GM12878 (cell line): ENCODE results near the gene GPR155. TPM values are rescaled to one million over a fixed set of nuclear protein-coding genes. Genes with fewer than 3 reads are reported as not detected.
A peak's percentile ranks its signal among the peaks of the same experiment; 100 is the strongest.
"Not testable (repeated sequence)": the region's sequence is repeated elsewhere in the genome, so short reads cannot be mapped to it uniquely, and the experiment has no call there.

Experiments used
- ATAC-seq: fragments of 200-7000 bp; cut with Tn5 transposase; 3 replicates; pipeline ENCODE4 v1.9.1; 2020; ENCODE audit warnings: mild to moderate bottlenecking, moderate library complexity
- BruUV-seq: library from RNA; stranded (reverse); fragments of 400-500 nt; replicated peaks from 2 replicates; lab custom pipeline; 2021; lab: Mats Ljungman, UMichigan
- CTCF ChIA-PET: fragments of 300-600 bp; sonication (Branson Sonifier 250); formaldehyde crosslinking; extraction: SDS; loops from one replicate; lab custom pipeline; 2021; ENCODE audit warnings: inconsistent platforms; lab: Yijun Ruan, JAX
- POLR2A ChIA-PET: fragments of 350-600 bp; formaldehyde crosslinking; extraction: SDS; loops from one replicate; lab custom pipeline; 2021; ENCODE audit warnings: inconsistent platforms; lab: Charles Lee
- RAD21 ChIA-PET: fragments of 300-600 bp; sonication (Branson Sonifier 250); formaldehyde crosslinking; loops from one replicate; lab custom pipeline; 2023; ENCODE audit warnings: antibody characterized with exemption; ENCODE audit not compliant: unreplicated experiment; lab: Charles Lee
- SMC1A ChIA-PET: fragments of 300-600 bp; sonication (Branson Sonifier 250); formaldehyde crosslinking; loops from one replicate; lab custom pipeline; 2023; ENCODE audit not compliant: unreplicated experiment, uncharacterized antibody; lab: Charles Lee
- DNase-seq: peaks from one replicate; pipeline ENCODE4 v3.0.0-alpha.2; 2011; ENCODE audit warnings: low read depth, low spot score
- FAIRE-seq: peaks from 3 replicates; lab custom pipeline; 2011; peaks lifted over from hg19 to GRCh38; lab: Jason Lieb, UNC
- H2AFZ ChIP-seq: 2 replicates; pipeline ENCODE4 v1.6.0; 2011; ENCODE audit warnings: low read depth, low read length, control low read depth; ENCODE audit not compliant: control insufficient read depth
- H3K27ac ChIP-seq: 2 replicates; pipeline ENCODE4 v1.5.1; 2011; ENCODE audit warnings: control low read depth; ENCODE audit not compliant: control insufficient read depth, insufficient read depth
- H3K27me3 ChIP-seq, 2 experiments: replicated peaks in 1 of 2; 2 replicates each; pipeline versions ENCODE4 v1.6.0 to v1.6.1; 2011; ENCODE audit warnings: low read length in 1 of 2; ENCODE audit not compliant: control insufficient read depth in 2 of 2, insufficient read depth in 2 of 2
- H3K36me3 ChIP-seq, 2 experiments: 2 replicates each; pipeline ENCODE4 v1.5.1; 2011; ENCODE audit warnings: low read length in 1 of 2; ENCODE audit not compliant: control insufficient read depth in 2 of 2, insufficient read depth in 2 of 2
- H3K4me1 ChIP-seq: 2 replicates; pipeline ENCODE4 v1.6.1; 2011; ENCODE audit warnings: mild to moderate bottlenecking, low read length, moderate library complexity, mixed read lengths; ENCODE audit not compliant: control insufficient read depth, insufficient read depth
- H3K4me2 ChIP-seq: 2 replicates; pipeline ENCODE4 v1.6.0; 2011; ENCODE audit warnings: control low read depth; ENCODE audit not compliant: control insufficient read depth, insufficient read depth
- H3K4me3 ChIP-seq: fragments of 200-600 bp; sonication (generic); 2 replicates; pipeline ENCODE4 v1.5.1; 2016
- H3K79me2 ChIP-seq: 2 replicates; pipeline ENCODE4 v1.6.0; 2011; ENCODE audit warnings: low read length; ENCODE audit not compliant: control insufficient read depth, insufficient read depth
- H3K9ac ChIP-seq: 2 replicates; pipeline ENCODE4 v1.8.0; 2011; ENCODE audit warnings: low read length, control low read depth, mixed read lengths; ENCODE audit not compliant: control insufficient read depth, insufficient read depth
- H3K9me3 ChIP-seq: replicated peaks from 3 replicates; pipeline ENCODE4 v1.5.1; 2011; ENCODE audit warnings: mild to moderate bottlenecking, low read length; ENCODE audit not compliant: control insufficient read depth, insufficient read depth
- H4K20me1 ChIP-seq: 2 replicates; pipeline ENCODE4 v1.6.0; 2011; ENCODE audit not compliant: control insufficient read depth, insufficient read depth
- CEBPZ ChIP-seq: fragments of 150-350 bp; IDR thresholded peaks from 2 replicates; pipeline ENCODE4 v1.6.1; 2016; ENCODE audit warnings: low read depth, low read length
- PAX5 ChIP-seq: IDR thresholded peaks from 2 replicates; pipeline ENCODE4 v1.6.1; 2011; ENCODE audit warnings: low read depth, low read length, borderline replicate concordance
- WGBS: methylation state at CpG from one replicate; pipeline ENCODE4 v1.1.6; 2016; ENCODE audit warnings: low lambda C conversion rate; ENCODE audit not compliant: insufficient replicate concordance, insufficient coverage; ENCODE audit errors: missing lambda C conversion rate; 5-methylcytosine and 5-hydroxymethylcytosine counted together
- in situ Hi-C: fragments of 300-500 bp; cut with MboI; formaldehyde crosslinking; loops from 9 replicates; pipeline ENCODE4 v1.14.3; 2018; ENCODE audit warnings: mixed read lengths
- intact Hi-C: fragments of 100-400 bp; cut with micrococcal nuclease; formaldehyde crosslinking; loops from one replicate; pipeline ENCODE4 v1.14.2; 2022; ENCODE audit not compliant: unreplicated experiment
- polyA plus RNA-seq, 11 experiments: library from polyadenylated mRNA; depleted of rRNA in 4 of 11; unstranded in 6 of 11; stranded (reverse) in 5 of 11; fragments of >200 nt; fragmentation: Nextera tagmentation in 4 of 11; fragmentation: Illumina TruSeq in 1 of 11; extraction: Ambion mirVana in 4 of 11; extraction: Trizol in 1 of 11; gene quantifications; 1 replicate in 1 of 11; 2 replicates in 10 of 11; pipeline versions ENCODE4 v1.2.1 to v1.2.3, GENCODE V29; 2011 to 2016; ENCODE audit warnings: inconsistent platforms in 2 of 11, missing spikeins in 2 of 11, low read depth in 1 of 11
- total RNA-seq, 4 experiments: library from RNA; depleted of rRNA in 3 of 4; stranded (reverse); fragments of >200 nt in 3 of 4; fragmentation: Illumina TruSeq in 1 of 4; extraction: Trizol in 1 of 4; gene quantifications; 2 replicates each; pipeline versions ENCODE4 v1.2.1 to v1.2.3, GENCODE V29; 2013 to 2021

GPR155 gene
- total and polyA plus RNA-seq, 10 of the 15 experiments (the other 5 are each of a cell fraction or from before 2014, with no cell fraction given) = 0.53 to 3.0 (median 1.5) TPM

- H3K9ac ChIP-seq, in situ Hi-C loops, H3K36me3 ChIP-seq, BruUV-seq, H4K20me1 ChIP-seq, H3K4me3 ChIP-seq, intact Hi-C loops, FAIRE-seq, H3K9me3 ChIP-seq, H3K79me2 ChIP-seq, H2AFZ ChIP-seq, ATAC-seq, DNase-seq, H3K4me1 ChIP-seq, H3K27me3 ChIP-seq, H3K27ac ChIP-seq: not testable (repeated sequence)
- 83% methylated on average over 9 of the region's 9 CpGs for WGBS
- ChIA-PET CTCF (interaction anchor here (1.3 to 3.5 kb wide), 9 partner anchors 9 to 195 kb away, joined by 3 to 25 read pairs (median 5); partner anchors contain the start of gene WIPF1), RAD21 (interaction anchor here (0.8 to 2.5 kb wide), 10 partner anchors 8 to 118 kb away, joined by 3 to 10 read pairs (median 6); partner anchors contain the start of gene WIPF1), SMC1A (interaction anchor here (0.8 to 2.3 kb wide), 13 partner anchors 8 to 80 kb away, joined by 3 to 13 read pairs (median 5); no protein-coding TSS in a partner anchor), POLR2A (interaction anchor here (1.0 to 1.7 kb wide), 7 partner anchors 8 to 149 kb away, joined by 3 to 7 read pairs (median 3); no protein-coding TSS in a partner anchor)
- peak overlapping the region; percentile 77; the same call in 1 of the 2 replicates for H3K4me2 ChIP-seq
Measured at GRCh38 chr2:174485045-174485444, 1.8 kb downstream of the GPR155 start.

- ChIA-PET POLR2A (interaction anchor here (1.0 to 1.7 kb wide), 7 partner anchors 9 to 150 kb away, joined by 3 to 7 read pairs (median 3); no protein-coding TSS in a partner anchor), RAD21 (interaction anchor here (0.8 to 2.5 kb wide), 8 partner anchors 9 to 113 kb away, joined by 3 to 10 read pairs (median 6); partner anchors contain the start of gene WIPF1), CTCF (interaction anchor here (0.5 to 2.0 kb wide), 8 partner anchors 9 to 455 kb away, joined by 3 to 16 read pairs (median 3); no protein-coding TSS in a partner anchor)
- ATAC-seq (no peak), DNase-seq (no peak), FAIRE-seq (no peak)
- BruUV-seq = no TSS peak
- H3K36me3 ChIP-seq = no peaks in the 10 kb centered on the region
- peaks cover 3% of the 10 kb centered on the region for H3K4me1 ChIP-seq
- no peak overlapping the region for H2AFZ ChIP-seq
- H3K79me2 ChIP-seq = no peaks in the 10 kb centered on the region
- WGBS = 64% methylated on average over 2 of the region's 2 CpGs
- no peaks in the 10 kb centered on the region for H3K27me3 ChIP-seq
- H3K27ac ChIP-seq = no peak overlapping the region
- peak; percentile 36; the same call in 1 of the 2 replicates for TF ChIP-seq PAX5
- TF ChIP-seq CEBPZ = no peak
- TF ChIP-seq, all 136 proteins: peak for 1
- no peaks in the 10 kb centered on the region for H4K20me1 ChIP-seq
- H3K4me3 ChIP-seq = no peak overlapping the region
- peak overlapping the region; percentile 9; the same call in 1 of the 2 replicates for H3K4me2 ChIP-seq
- SMC1A ChIA-PET = interaction anchor here (1.0 to 2.3 kb wide), 14 partner anchors 9 to 113 kb away, joined by 3 to 13 read pairs (median 5); partner anchors contain the start of gene WIPF1
- intact Hi-C loops (no loop called here), in situ Hi-C loops (no loop called here)
- no peak overlapping the region for H3K9ac ChIP-seq
- no peaks in the 10 kb centered on the region for H3K9me3 ChIP-seq
Measured at GRCh38 chr2:174484573-174484972, 2.3 kb downstream of the GPR155 start.
